Activated B cell treated with CpG ODN at 0.5 μM for 24 hours (primary cell): ENCODE data around the gene TNFRSF1A. TPM values are rescaled to one million over a fixed set of nuclear protein-coding genes. Genes with fewer than 3 reads are reported as not detected.
"Not testable (repeated sequence)": the region's sequence is repeated elsewhere in the genome, so short reads cannot be mapped to it uniquely, and the experiment has no call there.

Experiments used
- ATAC-seq: fragments of 200-7000 bp; cut with Tn5 transposase; one replicate; pipeline ENCODE4 v1.10.0; 2021; ENCODE audit warnings: low read depth, mild to moderate bottlenecking, moderate library complexity
- CTCF ChIA-PET: fragments of 350-600 bp; sonication (Branson Sonifier 250); formaldehyde crosslinking; loops from one replicate; lab custom pipeline; 2021; ENCODE audit warnings: antibody characterized with exemption; lab: Charles Lee
- POLR2A ChIA-PET: fragments of 350-600 bp; sonication (Branson Sonifier 250); formaldehyde crosslinking; loops from one replicate; lab custom pipeline; 2021; ENCODE audit warnings: antibody characterized with exemption; lab: Charles Lee
- DNase-seq: peaks from one replicate; pipeline ENCODE4 v3.0.0; 2022
- H3K27ac Mint-ChIP-seq: one replicate; pipeline ENCODE4 v1.8.0; 2020; ENCODE audit warnings: mixed read lengths
- H3K27me3 Mint-ChIP-seq: one replicate; pipeline ENCODE4 v1.8.0; 2021; ENCODE audit warnings: mixed read lengths
- H3K36me3 Mint-ChIP-seq: one replicate; pipeline ENCODE4 v1.8.0; 2021; ENCODE audit warnings: low read depth, mixed read lengths
- H3K4me1 Mint-ChIP-seq: one replicate; pipeline ENCODE4 v1.8.0; 2021; ENCODE audit warnings: mixed read lengths
- H3K4me3 Mint-ChIP-seq: one replicate; pipeline ENCODE4 v1.8.0; 2020; ENCODE audit warnings: mild to moderate bottlenecking, mixed read lengths
- H3K9me3 Mint-ChIP-seq: one replicate; pipeline ENCODE4 v1.8.0; 2020; ENCODE audit warnings: mixed read lengths
- CTCF ChIP-seq: fragments of 200-600 bp; IDR thresholded peaks from one replicate; pipeline ENCODE4 v1.8.0; 2022; ENCODE audit warnings: antibody characterized with exemption, mild to moderate bottlenecking
- intact Hi-C: fragments of 100-400 bp; cut with micrococcal nuclease; formaldehyde crosslinking; loops from one replicate; pipeline ENCODE4 v1.15.1; 2024
- total RNA-seq: library from RNA; stranded (reverse); gene quantifications from 2 replicates; pipeline ENCODE4 v1.2.3, GENCODE V29; 2022

The TNFRSF1A gene
- total RNA-seq, 1 donor from 2014 or later: not detected

- no peak for DNase-seq
- intact Hi-C loops: loop anchor here (5.0 kb wide), 1 partner anchor 34 kb away; the partner anchor contains the start of gene SCNN1A
- H3K4me1 Mint-ChIP-seq: peaks cover 15% of the 10 kb centered on the region
- H3K4me3 Mint-ChIP-seq: no peak overlapping the region
- H3K27ac Mint-ChIP-seq: no peak overlapping the region
- H3K9me3 Mint-ChIP-seq: peaks cover 4% of the 10 kb centered on the region
- H3K27me3 Mint-ChIP-seq: peaks cover 55% of the 10 kb centered on the region
- no peak for TF ChIP-seq CTCF
- ChIA-PET CTCF (no interaction called here), POLR2A (interaction anchor here (0.9 kb wide), 1 partner anchor 13 kb away, joined by 6 read pairs; no protein-coding TSS in a partner anchor)
- no peak for ATAC-seq
- H3K36me3 Mint-ChIP-seq: no peaks in the 10 kb centered on the region
Measured at GRCh38 chr12:6343518-6343917, 1.6 kb upstream of the TNFRSF1A start.

- ChIA-PET CTCF (no interaction called here), POLR2A (no interaction called here)
- Mint-ChIP-seq H3K4me1 (peaks cover 15% of the 10 kb centered on the region), H3K36me3 (no peaks in the 10 kb centered on the region), H3K27ac (peak overlapping the region; percentile 51), H3K9me3 (peaks cover 4% of the 10 kb centered on the region), H3K4me3 (no peak overlapping the region), H3K27me3 (peaks cover 47% of the 10 kb centered on the region)
- DNase-seq (no peak), ATAC-seq (no peak)
- no peak for TF ChIP-seq CTCF
- intact Hi-C loops: loop anchor here (5.0 kb wide), 1 partner anchor 35 kb away; the partner anchor contains the start of gene SCNN1A
Measured at GRCh38 chr12:6342140-6342889, 439 bp upstream of the TNFRSF1A start.

- CTCF ChIA-PET: no interaction called here
- intact Hi-C loops: loop anchor here (5.0 kb wide), 1 partner anchor 36 kb away; the partner anchor contains the start of gene SCNN1A
- POLR2A ChIA-PET: no interaction called here
- no peak for ATAC-seq
- peaks cover 40% of the 10 kb centered on the region for H3K27me3 Mint-ChIP-seq
- H3K36me3 Mint-ChIP-seq: no peaks in the 10 kb centered on the region
- no peak for DNase-seq
- peaks cover 15% of the 10 kb centered on the region for H3K4me1 Mint-ChIP-seq
- H3K4me3 Mint-ChIP-seq: no peak overlapping the region
- TF ChIP-seq CTCF: no peak
- no peak overlapping the region for H3K27ac Mint-ChIP-seq
- no peaks in the 10 kb centered on the region for H3K9me3 Mint-ChIP-seq
Measured at GRCh38 chr12:6340745-6341416, 995 bp downstream of the TNFRSF1A start.

GRCh38 chr12:6340032-6340638 lies 1.7 kb downstream of the TNFRSF1A start:
- peaks cover 38% of the 10 kb centered on the region for H3K27me3 Mint-ChIP-seq
- no peaks in the 10 kb centered on the region for H3K36me3 Mint-ChIP-seq
- no peak for ATAC-seq
- peaks cover 10% of the 10 kb centered on the region for H3K4me1 Mint-ChIP-seq
- no peak overlapping the region for H3K4me3 Mint-ChIP-seq
- no peak for TF ChIP-seq CTCF
- CTCF ChIA-PET: no interaction called here
- intact Hi-C loops: loop anchor here (5.0 kb wide), 1 partner anchor 37 kb away; the partner anchor contains the start of gene SCNN1A
- no peak overlapping the region for H3K27ac Mint-ChIP-seq
- DNase-seq: no peak
- POLR2A ChIA-PET: no interaction called here
- no peaks in the 10 kb centered on the region for H3K9me3 Mint-ChIP-seq

- ChIA-PET POLR2A (no interaction called here), CTCF (no interaction called here)
- no peaks in the 10 kb centered on the region for H3K9me3 Mint-ChIP-seq
- peaks cover 46% of the 10 kb centered on the region for H3K27me3 Mint-ChIP-seq
- DNase-seq: no peak
- no peak for ATAC-seq
- H3K36me3 Mint-ChIP-seq: no peaks in the 10 kb centered on the region
- no peak overlapping the region for H3K27ac Mint-ChIP-seq
- intact Hi-C loops: loop anchor here (5.0 kb wide), 1 partner anchor 128 kb away; no protein-coding TSS in a partner anchor
- peaks cover 10% of the 10 kb centered on the region for H3K4me1 Mint-ChIP-seq
- H3K4me3 Mint-ChIP-seq: no peak overlapping the region
- no peak for TF ChIP-seq CTCF
Measured at GRCh38 chr12:6338955-6339354, 2.9 kb downstream of the TNFRSF1A start.

GRCh38 chr12:6338536-6338935 lies 3.3 kb downstream of the TNFRSF1A start:
- H3K4me3 Mint-ChIP-seq, H3K4me1 Mint-ChIP-seq, DNase-seq, ATAC-seq, H3K27ac Mint-ChIP-seq, POLR2A ChIA-PET, H3K36me3 Mint-ChIP-seq, CTCF ChIA-PET, H3K9me3 Mint-ChIP-seq: not testable (repeated sequence)
- intact Hi-C loops: loop anchor here (5.0 kb wide), 1 partner anchor 129 kb away; no protein-coding TSS in a partner anchor
- peaks cover 46% of the 10 kb centered on the region for H3K27me3 Mint-ChIP-seq
